Activated gamma-delta T cell treated with anti-CD3 and anti-CD28 coated beads, Interleukin-2, amount 50 U/mL, for 16 hours (primary cell): ENCODE measurements around the gene PIGZ.

Experiments used
- DNase-seq: peaks from one replicate; pipeline ENCODE4 v3.0.0-alpha.2; 2020; ENCODE audit warnings: low read depth

The PIGZ gene, protein sequence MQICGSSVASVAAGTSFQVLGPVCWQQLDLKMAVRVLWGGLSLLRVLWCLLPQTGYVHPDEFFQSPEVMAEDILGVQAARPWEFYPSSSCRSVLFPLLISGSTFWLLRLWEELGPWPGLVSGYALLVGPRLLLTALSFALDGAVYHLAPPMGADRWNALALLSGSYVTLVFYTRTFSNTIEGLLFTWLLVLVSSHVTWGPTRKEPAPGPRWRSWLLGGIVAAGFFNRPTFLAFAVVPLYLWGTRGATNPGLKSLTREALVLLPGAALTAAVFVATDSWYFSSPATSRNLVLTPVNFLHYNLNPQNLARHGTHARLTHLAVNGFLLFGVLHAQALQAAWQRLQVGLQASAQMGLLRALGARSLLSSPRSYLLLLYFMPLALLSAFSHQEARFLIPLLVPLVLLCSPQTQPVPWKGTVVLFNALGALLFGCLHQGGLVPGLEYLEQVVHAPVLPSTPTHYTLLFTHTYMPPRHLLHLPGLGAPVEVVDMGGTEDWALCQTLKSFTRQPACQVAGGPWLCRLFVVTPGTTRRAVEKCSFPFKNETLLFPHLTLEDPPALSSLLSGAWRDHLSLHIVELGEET

DNA sequence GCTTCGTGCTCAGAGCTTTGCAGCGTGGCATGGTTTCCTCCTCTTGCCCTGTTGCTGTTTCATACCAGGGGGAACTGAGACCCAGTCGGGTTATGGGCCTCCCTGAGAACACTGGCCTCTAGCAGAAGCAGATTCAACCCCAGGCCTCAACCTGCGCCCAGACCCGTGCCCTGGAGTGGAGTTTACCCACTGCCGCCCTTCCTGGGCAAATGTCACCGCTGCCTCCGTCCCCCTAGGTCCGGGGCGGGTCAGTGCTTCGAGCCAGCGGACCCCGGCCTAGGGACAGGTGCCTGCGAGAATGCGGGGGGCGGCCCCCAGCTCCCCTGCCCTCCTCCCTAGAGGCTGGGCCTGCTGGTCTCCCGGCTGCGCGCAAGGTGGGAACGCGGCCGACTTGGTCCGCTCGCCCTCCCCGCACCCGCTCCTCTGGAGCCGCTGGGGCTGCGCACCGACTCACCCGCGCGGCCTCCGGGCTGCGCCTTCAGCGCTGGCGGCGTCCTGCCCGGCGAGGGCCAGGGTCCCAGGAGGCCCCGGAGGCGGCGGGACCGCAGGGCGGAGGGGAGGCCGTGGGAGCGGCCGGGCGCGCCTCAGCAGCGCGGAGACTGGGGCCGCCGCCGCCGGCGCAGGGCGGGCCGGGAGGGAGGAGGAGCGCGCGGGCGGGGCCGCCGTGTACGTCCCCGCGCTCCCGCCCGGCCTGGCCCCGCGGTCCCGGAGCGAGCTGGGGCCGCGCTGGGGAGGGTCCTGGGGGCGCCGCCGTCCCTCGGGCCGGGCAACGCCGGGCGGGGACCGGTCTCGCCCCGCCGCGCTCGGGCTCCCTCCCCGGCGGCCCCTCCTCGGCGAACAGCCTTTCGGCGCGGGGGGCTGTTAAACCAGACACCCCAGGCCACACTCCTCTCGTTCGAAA, at the start of gene PIGZ:
Gene PIGZ, minus strand, starts transcription at position 601 of the 901 bp plus-strand sequence. CDS start 16,802 bp downstream, outside the sequence.
- no peak for DNase-seq

DNA sequence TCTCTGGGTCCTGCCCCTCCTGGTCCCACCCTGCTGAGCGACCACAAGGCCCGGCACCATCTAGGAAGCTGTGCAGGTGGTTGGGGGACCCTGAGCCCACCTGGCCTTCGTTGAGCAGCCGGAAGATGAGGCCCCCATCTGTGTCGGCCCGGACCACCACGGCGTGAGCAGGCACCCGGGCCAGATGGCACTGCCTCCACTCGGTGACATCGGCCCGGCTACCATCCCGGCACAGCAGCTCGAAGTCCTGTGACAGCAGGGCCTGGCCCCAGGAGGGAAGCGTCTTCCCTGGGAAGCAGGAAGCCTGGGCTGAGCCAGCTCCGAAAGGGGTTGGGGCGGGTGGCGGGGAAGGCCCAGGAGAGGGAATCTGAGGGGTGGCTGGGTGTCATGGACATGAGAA, 48.4 kb upstream of the PIGZ start:
- DNase-seq, result no peak

DNA sequence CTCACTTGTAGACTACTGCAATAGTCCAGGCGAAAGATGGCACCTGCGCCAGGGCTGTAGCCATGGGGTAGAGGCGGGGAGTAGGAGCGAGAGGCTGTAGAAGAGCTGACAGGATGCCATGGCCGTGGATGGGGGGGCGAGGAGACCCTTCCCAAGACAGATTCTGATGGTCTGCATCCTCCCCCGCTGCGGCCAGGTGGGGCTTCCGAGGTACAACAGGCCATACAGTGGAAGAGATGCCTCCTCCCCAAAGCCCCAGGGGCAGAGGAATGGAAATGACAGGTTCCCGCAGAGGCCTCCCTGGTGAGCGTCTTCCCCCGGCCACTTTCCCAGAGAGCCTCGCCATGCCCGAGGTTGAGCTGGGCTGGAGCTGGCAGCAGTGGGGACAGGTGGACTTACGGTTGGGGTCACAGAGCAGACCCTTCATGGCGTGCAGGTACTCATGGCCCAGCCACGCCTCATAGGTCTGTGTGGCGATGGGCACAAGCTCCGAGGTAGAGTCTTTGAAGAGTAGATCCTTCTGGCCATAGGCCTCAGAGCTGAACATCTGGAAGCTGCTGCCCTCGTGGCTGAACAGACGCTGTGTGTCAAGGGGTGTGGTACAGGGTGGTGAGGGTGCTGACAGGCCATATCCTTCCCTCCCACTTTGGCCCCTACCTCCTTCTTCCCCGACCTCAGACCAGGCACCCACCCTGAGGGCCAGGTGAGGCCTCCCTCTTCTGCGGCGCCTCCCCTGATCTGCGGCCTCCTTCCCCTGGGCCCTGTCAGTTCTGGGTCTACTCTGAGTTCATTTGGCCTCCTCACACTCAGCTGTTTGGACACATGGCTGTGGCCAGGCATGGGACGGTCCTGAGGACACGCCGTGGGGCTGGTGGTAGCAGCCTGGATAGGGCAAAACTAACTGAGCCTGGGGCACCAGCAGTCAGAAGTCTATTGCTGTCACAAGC, 47.4 kb upstream of the PIGZ start:
- no peak for DNase-seq

DNA sequence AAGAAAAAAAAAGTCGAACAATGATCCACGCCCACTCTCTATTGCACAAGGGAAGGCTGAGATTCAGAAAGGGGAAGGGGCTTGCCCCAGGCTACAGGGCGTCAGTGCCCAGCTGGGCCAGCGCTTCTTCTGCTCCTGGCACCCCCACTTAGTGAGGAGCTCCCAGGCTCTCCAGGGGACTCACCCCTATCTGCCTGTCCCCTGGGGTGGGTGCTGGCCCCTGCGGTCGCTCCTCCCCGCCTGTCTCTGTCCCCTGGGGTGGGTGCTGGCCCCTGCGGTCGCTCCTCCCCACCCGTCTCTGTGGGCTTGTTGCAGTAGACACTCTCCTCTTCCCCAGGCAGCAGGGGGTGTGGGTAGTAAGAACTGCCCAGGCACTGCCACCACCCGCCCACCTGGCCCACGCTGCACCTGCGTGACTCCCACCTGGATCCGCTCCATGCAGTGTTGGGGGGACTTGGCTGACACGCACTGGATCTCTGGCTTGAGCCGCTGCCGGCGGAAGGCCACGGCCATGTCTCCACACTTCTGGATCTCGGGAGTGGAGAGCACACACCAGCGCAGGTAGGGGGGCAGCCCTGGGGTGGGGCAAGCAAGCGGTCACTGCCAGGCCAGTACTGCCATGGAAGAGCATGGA, 46.4 kb upstream of the PIGZ start:
- DNase-seq, result no peak

DNA sequence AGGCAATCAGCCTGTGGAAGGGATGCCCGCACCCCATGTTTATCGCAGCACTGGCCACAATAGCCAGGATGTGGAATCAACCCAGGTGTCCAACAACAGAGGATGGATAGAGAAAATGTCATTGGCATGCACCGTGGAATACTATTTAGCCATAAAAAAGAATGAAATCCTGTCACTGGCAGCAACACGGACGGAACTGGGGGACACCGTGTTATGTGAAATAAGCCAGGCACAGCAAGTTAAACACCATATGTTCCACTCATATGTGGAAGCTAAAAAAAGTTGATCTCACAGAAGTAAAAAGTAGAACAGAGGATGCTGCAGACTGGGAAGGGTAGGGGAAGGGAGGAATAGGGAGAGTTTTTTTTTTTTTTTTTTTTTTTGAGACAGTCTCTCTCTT, 45.4 kb upstream of the PIGZ start:
- no peak for DNase-seq

DNA sequence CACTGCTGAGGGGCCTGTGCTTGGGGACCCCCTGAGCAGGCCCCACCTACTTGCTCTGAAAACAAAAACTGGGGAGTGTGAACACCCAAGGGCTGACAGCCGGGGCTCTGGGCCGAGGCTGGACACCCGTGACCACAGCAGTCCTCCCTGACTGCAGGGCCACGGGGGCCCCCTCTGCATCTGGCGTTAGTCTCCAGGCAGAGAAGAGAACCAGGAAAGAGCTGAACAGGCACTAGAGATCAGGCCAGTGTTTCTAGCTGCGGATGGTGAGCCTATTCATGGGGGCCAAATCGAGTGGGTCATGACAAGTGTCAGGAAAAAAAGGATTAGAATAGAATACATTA, 43.9 kb upstream of the PIGZ start:
- DNase-seq, result no peak

DNA sequence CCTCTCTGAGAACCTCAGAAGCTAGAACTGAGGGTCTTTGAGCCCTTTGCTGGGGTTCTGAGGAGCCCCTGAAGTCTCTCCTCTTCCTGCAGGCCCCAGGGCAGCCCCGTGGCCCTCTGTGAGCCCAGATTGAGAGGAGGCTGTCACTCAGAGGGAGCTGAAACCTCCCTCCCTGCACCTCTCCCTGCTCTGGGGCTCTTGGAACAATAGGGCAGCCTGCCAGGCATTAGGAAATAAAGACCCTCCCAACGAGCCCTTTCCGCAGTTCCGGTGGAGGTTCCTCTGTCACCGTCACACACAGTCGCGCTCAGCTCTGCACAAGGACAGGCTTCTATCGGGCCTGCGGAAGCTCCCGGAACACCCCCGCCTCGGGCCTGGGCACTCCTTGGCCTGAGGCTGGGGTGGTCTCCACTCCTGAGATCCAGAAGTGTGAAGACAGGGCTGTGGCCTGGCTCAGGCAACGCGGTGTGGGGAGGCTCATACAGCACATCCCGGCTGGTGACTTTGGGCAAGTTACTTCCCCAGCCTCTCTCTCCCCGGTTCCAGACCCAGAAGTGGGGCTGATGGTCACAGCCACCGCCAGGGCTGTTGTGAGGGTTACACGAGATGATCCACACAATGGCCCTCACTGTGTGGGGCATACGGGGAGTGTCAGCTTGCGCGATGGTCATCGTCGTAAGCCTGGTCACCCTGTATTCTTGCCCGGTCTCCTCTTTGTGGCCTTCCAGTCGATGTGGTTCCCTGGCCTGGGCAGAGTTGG, 43.3 kb upstream of the PIGZ start:
- no peak for DNase-seq

DNA sequence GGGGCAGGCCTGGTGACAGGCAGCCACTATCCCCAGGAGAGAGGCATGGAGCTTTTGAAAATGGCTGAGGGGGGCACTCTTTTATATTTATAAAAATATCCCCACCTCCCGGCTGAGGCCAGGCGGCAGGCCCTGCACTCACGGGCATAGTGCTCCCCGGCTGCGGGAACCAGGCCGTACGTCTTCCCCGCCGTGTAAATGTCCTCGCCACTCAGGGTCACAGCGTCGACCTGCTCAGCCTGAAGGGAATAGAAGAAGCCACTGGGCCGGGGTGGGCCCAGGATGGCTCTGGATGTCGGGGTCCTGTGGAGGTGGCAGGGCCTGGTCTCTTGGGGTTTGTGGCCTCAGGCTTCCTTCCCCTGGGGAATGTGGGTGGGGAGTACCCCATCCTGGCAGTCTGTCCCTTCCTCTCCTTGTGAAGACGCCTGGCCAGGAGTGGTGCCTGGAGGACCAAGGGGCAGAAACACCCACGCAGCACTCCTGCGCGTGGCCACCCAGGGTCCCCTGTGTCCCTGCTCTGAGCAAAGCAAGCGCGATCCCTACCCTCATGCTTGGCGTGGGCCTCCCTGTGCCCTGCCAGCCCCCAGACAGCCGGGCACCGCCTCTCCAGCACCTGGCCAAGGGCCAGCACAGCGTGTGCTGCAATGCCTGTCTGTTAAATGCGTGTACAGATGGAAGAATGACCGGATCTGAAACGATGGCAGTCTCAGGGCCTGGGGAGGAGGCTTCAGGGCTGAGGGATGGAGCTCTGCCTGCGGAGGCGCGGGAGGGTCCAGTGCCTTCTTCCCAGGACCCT, 42.1 kb upstream of the PIGZ start:
- DNase-seq, result no peak

DNA sequence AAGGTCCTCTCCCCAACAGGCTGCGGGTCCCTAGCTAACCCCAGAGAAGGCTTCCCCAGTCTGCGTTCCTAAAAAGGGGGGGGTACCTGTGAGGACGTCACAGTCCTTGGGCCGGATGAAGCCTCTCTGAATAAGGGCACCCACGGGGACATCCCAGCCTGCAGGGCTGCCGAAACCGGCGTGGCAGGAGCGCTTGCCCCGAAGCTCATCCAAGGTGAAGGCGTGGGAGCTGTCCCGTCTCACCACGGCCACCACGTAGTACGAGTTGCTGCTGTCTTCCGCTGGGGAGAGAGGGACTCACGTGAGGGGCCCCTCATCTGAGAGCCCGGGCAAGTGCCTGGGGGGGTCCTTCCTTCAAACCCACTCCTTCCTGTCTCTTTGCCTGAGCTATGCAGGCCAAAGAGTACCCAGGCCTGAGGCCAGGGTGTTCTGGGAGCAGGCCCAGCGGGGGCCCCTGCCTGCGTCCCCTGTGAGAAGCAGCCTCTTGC, 40.9 kb upstream of the PIGZ start:
- DNase-seq, result no peak

DNA sequence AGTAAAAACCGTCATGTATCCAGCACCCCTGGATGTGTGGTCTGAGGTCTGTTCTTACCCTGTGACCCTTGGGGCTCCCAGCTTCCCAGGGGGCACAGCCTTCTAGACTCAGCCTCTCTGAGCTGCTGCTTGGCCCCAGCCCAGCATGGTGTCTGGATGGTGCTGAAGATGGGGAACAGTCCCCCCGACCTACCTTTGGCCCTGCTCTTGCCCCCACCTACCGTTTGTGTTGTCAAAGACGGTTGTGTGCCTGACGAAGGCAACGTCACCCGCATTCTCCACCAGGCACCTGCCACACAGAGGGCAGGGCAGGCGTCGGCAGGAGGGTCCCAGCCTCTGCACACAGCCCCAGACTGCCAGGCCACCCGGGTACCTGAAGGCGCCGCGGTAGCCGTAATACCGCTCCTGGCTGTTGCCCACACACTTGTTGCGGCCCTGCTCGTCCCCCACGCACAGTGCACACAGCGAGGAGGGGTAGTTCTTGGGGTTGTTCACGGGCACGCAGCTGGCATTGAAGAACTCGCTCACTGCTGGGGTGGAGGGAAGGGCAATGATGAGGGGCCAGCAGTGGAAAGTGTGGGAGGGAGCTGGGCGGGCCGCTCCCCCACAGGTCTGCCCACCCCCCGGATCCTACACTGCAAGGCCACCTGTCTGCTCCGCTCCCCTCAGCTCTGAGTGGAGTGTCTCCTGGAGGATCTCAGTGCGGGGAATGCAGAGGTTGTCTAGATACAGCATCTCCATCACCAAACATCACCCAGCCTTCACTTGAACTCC, 40.0 kb upstream of the PIGZ start:
- no peak for DNase-seq

DNA sequence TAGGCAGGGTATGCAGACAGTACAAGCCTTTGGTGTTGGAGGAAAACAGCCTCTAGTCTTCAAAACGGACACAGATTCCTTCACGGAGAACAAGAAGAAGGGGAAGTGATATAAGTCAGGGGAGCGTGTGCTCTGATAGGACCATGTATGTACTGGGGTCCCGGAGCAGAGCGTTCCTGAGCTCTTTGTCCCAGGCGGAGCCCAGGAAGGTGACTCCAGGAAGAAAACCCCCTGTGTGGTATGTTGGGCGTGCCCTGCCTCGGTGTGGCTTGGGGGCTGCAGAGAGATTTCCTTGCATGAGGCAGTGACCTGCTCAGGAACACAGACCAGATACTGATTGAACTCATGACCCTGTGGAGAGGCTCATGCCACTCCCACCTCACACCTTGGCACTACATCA, 39.3 kb upstream of the PIGZ start:
- DNase-seq, result no peak

DNA sequence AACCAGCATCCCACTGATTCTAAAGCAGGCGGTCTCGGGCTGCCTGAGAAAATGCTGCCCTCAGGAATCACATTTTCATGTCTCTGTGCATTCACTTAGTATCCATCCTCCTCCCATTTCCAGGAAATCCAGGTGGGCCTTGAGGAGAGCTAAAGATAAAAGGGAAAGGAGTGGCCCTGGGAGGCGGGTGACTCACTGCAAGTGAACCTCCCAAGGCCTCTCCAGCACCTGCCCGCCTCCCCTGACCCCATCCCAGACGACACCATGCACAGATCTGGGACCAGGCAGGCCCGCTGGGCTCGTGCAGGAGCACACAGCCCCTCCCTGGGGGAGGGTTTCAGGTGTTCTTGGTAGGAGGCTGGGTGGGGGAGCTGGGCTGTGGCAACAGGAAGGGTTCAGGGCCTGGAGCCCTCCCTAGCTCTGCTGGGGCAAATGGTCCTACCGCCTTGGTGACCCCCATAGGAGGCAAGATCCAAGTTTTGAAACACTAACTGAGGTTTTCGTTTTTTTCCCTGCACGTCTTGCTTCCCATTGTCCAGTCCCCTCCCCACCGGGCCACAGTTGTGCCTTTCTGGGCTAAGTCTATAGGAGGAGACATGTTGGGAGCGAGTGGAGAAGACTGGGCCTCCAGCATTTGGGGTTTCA, 38.8 kb upstream of the PIGZ start:
- DNase-seq, result no peak

DNA sequence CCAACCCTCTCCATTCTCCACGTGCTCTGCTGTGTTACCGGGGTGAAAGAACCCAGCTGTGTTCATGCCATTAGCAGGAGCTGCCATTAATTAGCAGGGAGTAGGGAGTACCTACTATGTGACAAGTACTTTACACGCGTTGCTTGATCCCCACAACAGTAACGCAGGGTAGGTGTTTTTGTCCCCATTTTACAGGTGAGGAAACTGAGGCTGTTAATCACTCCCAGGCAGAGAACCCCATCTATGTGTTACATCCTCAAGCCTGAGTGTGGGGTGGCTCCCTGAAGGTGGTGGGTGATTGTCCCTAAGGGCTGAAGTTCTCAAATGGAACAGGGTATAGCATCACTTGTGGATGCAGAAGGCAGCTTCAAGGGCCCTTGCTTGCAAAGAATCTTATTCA, 38.2 kb upstream of the PIGZ start:
- DNase-seq, result no peak

DNA sequence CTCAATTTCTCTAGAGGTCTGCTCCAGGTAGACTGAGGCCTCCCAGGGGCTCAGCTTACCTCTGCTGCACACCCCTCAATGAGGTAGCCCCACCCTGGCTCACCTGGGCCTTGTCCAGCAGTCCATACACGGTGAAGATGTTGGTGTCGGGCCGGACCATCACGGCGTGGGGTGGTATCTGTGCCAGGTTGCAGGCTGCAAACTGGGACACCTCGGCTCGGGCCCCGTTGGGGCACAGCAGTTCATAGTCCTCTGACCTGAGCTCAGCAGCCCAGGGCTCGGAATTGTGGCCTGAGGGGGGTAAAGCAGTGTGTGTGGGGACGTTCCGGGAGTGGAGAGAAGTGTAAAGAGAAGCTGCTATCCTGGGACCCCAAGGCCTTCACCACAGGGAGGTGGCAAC, 37.8 kb upstream of the PIGZ start:
- no peak for DNase-seq

DNA sequence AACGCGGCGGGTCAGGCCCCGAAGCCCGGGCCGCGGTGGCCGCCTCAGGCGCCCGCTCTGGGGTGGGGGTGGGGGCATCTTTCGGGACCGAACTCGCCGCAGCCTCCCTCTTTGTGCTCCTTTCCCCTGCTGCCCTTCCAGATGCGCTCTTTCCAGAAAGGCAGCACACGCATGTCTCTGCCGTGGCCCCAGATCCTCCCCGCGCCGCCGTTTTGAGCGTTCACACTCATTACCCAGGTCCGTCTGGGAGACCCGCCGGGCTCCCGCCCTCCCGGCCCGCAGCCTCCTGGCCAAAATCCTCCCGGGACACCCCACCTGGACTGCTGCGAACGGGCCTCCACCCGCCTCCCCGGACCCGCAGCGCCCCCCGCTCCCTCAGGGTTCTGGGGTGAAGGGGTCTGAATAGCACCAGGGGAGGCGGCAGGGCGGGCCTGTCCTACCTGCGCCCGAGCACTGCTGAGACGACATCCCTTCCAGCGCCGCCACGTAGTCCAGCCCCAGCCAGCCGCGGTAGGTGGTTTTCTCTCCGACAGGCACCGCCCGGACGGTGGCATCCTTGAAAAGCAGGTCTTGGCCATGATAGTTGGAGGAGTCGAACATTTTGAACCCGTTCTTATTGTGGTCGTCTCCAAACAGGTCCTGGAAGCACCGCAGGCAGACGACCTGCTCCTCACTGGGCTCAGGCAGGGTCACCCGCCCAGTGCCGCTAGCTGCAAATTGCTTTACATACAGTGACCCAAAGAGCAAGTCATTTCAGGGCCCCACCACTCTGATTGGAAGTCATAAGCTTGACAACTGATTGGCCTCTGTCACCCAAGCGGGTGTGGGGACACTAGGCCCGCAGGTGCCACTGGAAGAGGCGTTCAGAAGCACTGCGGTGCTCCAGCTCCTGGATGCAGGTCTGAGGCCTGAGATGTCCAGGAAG, 35.1 kb upstream of the PIGZ start:
- DNase-seq, result no peak

DNA sequence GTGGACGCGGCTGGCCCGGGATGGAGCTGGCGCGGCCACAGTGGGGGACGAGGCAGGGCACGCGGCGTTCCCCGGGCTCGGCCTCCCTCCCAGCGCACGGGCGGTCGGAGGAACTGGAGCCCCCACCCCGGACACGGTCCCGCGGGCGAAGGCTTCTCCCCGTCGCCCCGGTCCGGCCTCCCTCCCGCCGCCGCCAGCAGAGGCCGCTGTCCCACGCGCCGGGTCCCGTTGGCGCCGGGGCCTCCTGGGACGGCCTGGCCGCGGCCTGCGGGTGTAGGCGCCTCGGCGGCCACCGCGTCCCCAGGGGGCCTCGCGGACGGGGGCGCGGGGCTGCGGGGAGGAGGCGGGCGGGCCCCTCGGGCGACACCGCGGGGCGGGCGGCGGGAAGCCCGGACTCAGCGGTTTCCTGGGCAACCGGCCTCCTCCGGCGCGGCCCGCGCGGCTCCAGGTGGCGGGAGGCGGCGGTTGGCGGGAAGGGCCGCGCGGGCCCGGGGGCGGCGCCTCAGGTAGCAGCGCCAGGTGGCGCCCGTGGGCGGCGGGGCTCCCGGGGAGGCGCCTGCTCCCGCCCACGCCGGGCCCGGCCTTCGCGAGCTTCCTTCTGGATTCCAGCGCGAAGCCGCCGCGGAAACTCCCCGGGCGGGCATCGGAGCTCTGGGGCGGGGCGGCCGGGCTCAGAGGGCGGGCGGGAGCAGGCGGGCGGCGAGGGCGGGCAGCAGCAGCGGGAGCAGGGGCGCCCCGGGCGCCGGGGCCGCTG, 34.2 kb upstream of the PIGZ start:
- peak; percentile 65 for DNase-seq
